Astrocyte (in vitro differentiated cells and primary cell): ENCODE data around the gene ELOVL2.

Source experiments
- CTCF ChIP-seq: IDR thresholded peaks from 2 replicates; pipeline ENCODE4 v1.5.1; 2011; ENCODE audit warnings: low read depth, mild to moderate bottlenecking, inconsistent platforms, low read length, moderate library complexity; ENCODE audit not compliant: insufficient read depth
- EZH2 ChIP-seq: IDR thresholded peaks from 2 replicates; pipeline ENCODE4 v1.6.1; 2012; ENCODE audit warnings: mild to moderate bottlenecking, low read length, inconsistent platforms; ENCODE audit not compliant: insufficient read depth

- TF ChIP-seq CTCF (no peak), EZH2 (no peak)
These were observed 21.5 kb upstream of the ELOVL2 start for GRCh38 chr6:11065436-11066202.
